ENCODE data around the gene PAM.

Gene PAM

GRCh38 chr5:102981957-102982635 is 227.0 kb downstream of the PAM start:
- no peak for DNase-seq (ENCODE audit: low read depth, low spot score)
- H3K4me3 ChIP-seq (ENCODE audit: low read depth, low read length) = no peak overlapping the region
- in situ Hi-C loops (cut with HindIII; ENCODE audit: low sequenced_read_pairs) = no loop called here
- no peak for TF ChIP-seq CTCF (IDR thresholded peaks at IDR 0.05; ENCODE audit: low read depth, low read length)

- no peak overlapping the region for H3K4me3 ChIP-seq (ENCODE audit: low read depth, low read length)
- TF ChIP-seq CTCF (IDR thresholded peaks at IDR 0.05; ENCODE audit: low read depth, low read length) = no peak
- in situ Hi-C loops (cut with HindIII; ENCODE audit: low sequenced_read_pairs) = no loop called here
- DNase-seq (ENCODE audit: low read depth, low spot score) = no peak
Observed at GRCh38 chr5:102986074-102986473, 231.0 kb downstream of the PAM start.

- no peak for TF ChIP-seq CTCF (IDR thresholded peaks at IDR 0.05; ENCODE audit: low read depth, low read length)
- in situ Hi-C loops (cut with HindIII; ENCODE audit: low sequenced_read_pairs) = no loop called here
- DNase-seq (ENCODE audit: low read depth, low spot score) = no peak
- H3K4me3 ChIP-seq (ENCODE audit: low read depth, low read length) = no peak overlapping the region
Observed at GRCh38 chr5:102988459-102988858, 233.4 kb downstream of the PAM start.

- in situ Hi-C loops (cut with HindIII; ENCODE audit: low sequenced_read_pairs) = no loop called here
- TF ChIP-seq CTCF (IDR thresholded peaks at IDR 0.05; ENCODE audit: low read depth, low read length) = no peak
- H3K4me3 ChIP-seq (ENCODE audit: low read depth, low read length) = no peak overlapping the region
- DNase-seq (ENCODE audit: low read depth, low spot score) = no peak
Observed at GRCh38 chr5:102991802-102992201, 236.7 kb downstream of the PAM start.

GRCh38 chr5:102996011-102996575 is 241.0 kb downstream of the PAM start:
- no peak for TF ChIP-seq CTCF (IDR thresholded peaks at IDR 0.05; ENCODE audit: low read depth, low read length)
- H3K4me3 ChIP-seq (ENCODE audit: low read depth, low read length) = no peak overlapping the region
- in situ Hi-C loops (cut with HindIII; ENCODE audit: low sequenced_read_pairs) = no loop called here
- DNase-seq (ENCODE audit: low read depth, low spot score) = no peak

GRCh38 chr5:102998224-102998623 is 243.1 kb downstream of the PAM start:
- no peak for TF ChIP-seq CTCF (IDR thresholded peaks at IDR 0.05; ENCODE audit: low read depth, low read length)
- no peak overlapping the region for H3K4me3 ChIP-seq (ENCODE audit: low read depth, low read length)
- no peak for DNase-seq (ENCODE audit: low read depth, low spot score)
- in situ Hi-C loops (cut with HindIII; ENCODE audit: low sequenced_read_pairs) = no loop called here
